Liver (tissue), 9 donors: ENCODE results near the gene MSLN. TPM values are rescaled to one million over a fixed set of nuclear protein-coding genes. Genes with fewer than 3 reads are reported as not detected.

Experiments used
- DNase-seq: peaks from one replicate; pipeline ENCODE4 v3.0.0-alpha.2; 2017; ENCODE audit warnings: low spot score
- H3K27ac ChIP-seq, 2 donors: one replicate each; pipeline ENCODE4 v1.7.0; 2013; ENCODE audit warnings: inconsistent platforms in 2 of 2, low read length in 2 of 2, control low read depth in 1 of 2, low read depth in 1 of 2, mild to moderate bottlenecking in 1 of 2
- H3K27me3 ChIP-seq, 4 donors: one replicate each; pipeline versions ENCODE4 v1.6.1 to v1.7.0; 2013; ENCODE audit warnings: low read length in 3 of 4, inconsistent platforms in 1 of 4, mild to moderate bottlenecking in 1 of 4, moderate library complexity in 1 of 4; ENCODE audit not compliant: control insufficient read depth in 4 of 4, insufficient read depth in 4 of 4
- H3K36me3 ChIP-seq, 4 donors: one replicate each; pipeline versions ENCODE4 v1.6.1 to v1.7.0; 2013; ENCODE audit warnings: low read length in 3 of 4, mild to moderate bottlenecking in 3 of 4, low read depth in 1 of 4, moderate library complexity in 1 of 4; ENCODE audit not compliant: control insufficient read depth in 4 of 4, insufficient read depth in 3 of 4
- H3K4me1 ChIP-seq, 4 donors: one replicate each; pipeline versions ENCODE4 v1.6.1 to v1.7.0; 2013; ENCODE audit warnings: low read length in 3 of 4, mild to moderate bottlenecking in 3 of 4, moderate library complexity in 1 of 4; ENCODE audit not compliant: control insufficient read depth in 4 of 4, insufficient read depth in 4 of 4
- H3K4me3 ChIP-seq, 3 donors: one replicate each; pipeline versions ENCODE4 v1.6.1 to v1.7.0; 2013; ENCODE audit warnings: low read length in 3 of 3, control low read depth in 1 of 3, low read depth in 1 of 3, mild to moderate bottlenecking in 1 of 3
- H3K9ac ChIP-seq, 2 donors: one replicate each; pipeline ENCODE4 v1.7.0; 2013; ENCODE audit warnings: low read length in 2 of 2, mild to moderate bottlenecking in 2 of 2, moderate library complexity in 2 of 2, control low read depth in 1 of 2, low read depth in 1 of 2
- H3K9me3 ChIP-seq, 4 donors: one replicate each; pipeline versions ENCODE4 v1.6.1 to v1.7.0; 2013; ENCODE audit warnings: low read length in 3 of 4; ENCODE audit not compliant: control insufficient read depth in 4 of 4
- EGR1 ChIP-seq, 2 donors: IDR thresholded peaks; 2 replicates each; pipeline ENCODE4 v1.6.1; 2016 to 2018; ENCODE audit warnings: antibody characterized with exemption in 2 of 2, low read depth in 2 of 2
- FOXA1 ChIP-seq: IDR thresholded peaks from 2 replicates; pipeline ENCODE4 v1.6.1; 2016; ENCODE audit warnings: antibody characterized with exemption
- FOXA2 ChIP-seq: IDR thresholded peaks from 2 replicates; pipeline ENCODE4 v1.6.1; 2016; ENCODE audit warnings: antibody characterized with exemption
- GABPA ChIP-seq, 2 donors: IDR thresholded peaks in 1 of 2; conservative IDR thresholded peaks in 1 of 2; 2 replicates each; pipeline ENCODE4 v1.6.1; 2016; ENCODE audit warnings: antibody characterized with exemption in 2 of 2, mild to moderate bottlenecking in 1 of 2, moderate library complexity in 1 of 2
- HNF4A ChIP-seq, 2 donors: conservative IDR thresholded peaks; 2 replicates each; pipeline ENCODE4 v1.6.1; 2016; ENCODE audit warnings: antibody characterized with exemption in 2 of 2, mild to moderate bottlenecking in 2 of 2
- HNF4G ChIP-seq: IDR thresholded peaks from 2 replicates; pipeline ENCODE4 v1.6.1; 2016; ENCODE audit warnings: antibody characterized with exemption
- JUND ChIP-seq, 2 donors: IDR thresholded peaks; 2 replicates each; pipeline ENCODE4 v1.6.1; 2016; ENCODE audit warnings: antibody characterized with exemption in 2 of 2
- NR2F2 ChIP-seq: IDR thresholded peaks from 2 replicates; pipeline ENCODE4 v1.6.1; 2016; ENCODE audit warnings: antibody characterized with exemption
- RAD21 ChIP-seq, 2 donors: IDR thresholded peaks; 2 replicates each; pipeline ENCODE4 v1.6.1; 2016; ENCODE audit warnings: antibody characterized with exemption in 2 of 2, mild to moderate bottlenecking in 2 of 2
- RXRA ChIP-seq, 2 donors: IDR thresholded peaks; 2 replicates each; pipeline ENCODE4 v1.6.1; 2017 to 2018; ENCODE audit warnings: antibody characterized with exemption in 2 of 2, mild to moderate bottlenecking in 1 of 2
- SP1 ChIP-seq: IDR thresholded peaks from 2 replicates; pipeline ENCODE4 v1.6.1; 2018; ENCODE audit warnings: antibody characterized with exemption, mild to moderate bottlenecking
- TAF1 ChIP-seq: conservative IDR thresholded peaks from 2 replicates; pipeline ENCODE4 v1.6.1; 2016; ENCODE audit warnings: antibody characterized with exemption, mild to moderate bottlenecking
- YY1 ChIP-seq: IDR thresholded peaks from 2 replicates; pipeline ENCODE4 v1.6.1; 2016; ENCODE audit warnings: antibody characterized with exemption, mild to moderate bottlenecking
- ZBTB33 ChIP-seq: IDR thresholded peaks from 2 replicates; pipeline ENCODE4 v1.6.1; 2016; ENCODE audit warnings: antibody characterized with exemption
- WGBS: extraction: QIAGEN DNeasy Blood & Tissue Kit; methylation state at CpG from one replicate; pipeline ENCODE4 v1.1.7; 2013; 5-methylcytosine and 5-hydroxymethylcytosine counted together
- polyA plus RNA-seq, 2 donors: library from polyadenylated mRNA; stranded (reverse) in 1 of 2; unstranded in 1 of 2; fragments of 200-250 nt in 1 of 2; fragments of >200 nt in 1 of 2; fragmentation: Nextera tagmentation in 1 of 2; extraction: Ambion mirVana in 1 of 2; gene quantifications; one replicate each; pipeline versions ENCODE4 v1.2.1 to v1.2.3, GENCODE V29; 2013 to 2015
- total RNA-seq, 2 donors: library from RNA; depleted of rRNA; stranded (reverse); fragments of >200 nt; gene quantifications; one replicate each; pipeline ENCODE4 v1.2.3, GENCODE V29; 2014
- TF ChIP-seq, protein P1 (sequence below): IDR thresholded peaks from 2 replicates; pipeline ENCODE4 v1.6.1; 2016; ENCODE audit warnings: antibody characterized with exemption
- TF ChIP-seq, protein P2 (sequence below): IDR thresholded peaks from 2 replicates; pipeline ENCODE4 v1.6.1; 2016; ENCODE audit warnings: antibody characterized with exemption, mild to moderate bottlenecking
- TF ChIP-seq, protein P3 (sequence below): IDR thresholded peaks from 2 replicates; pipeline ENCODE4 v1.6.1; 2016; ENCODE audit warnings: antibody characterized with exemption
- TF ChIP-seq, protein P4 (sequence below): fragments of 150-350 bp; IDR thresholded peaks from 2 replicates; pipeline ENCODE4 v1.5.1; 2017; ENCODE audit warnings: improper control_type of control experiment, low read depth, low read length; ENCODE audit not compliant: missing input control
- donor health status: healthy.
- donor health status: healthy.
- donor health status: healthy.
- donor health status: healthy.
- donor health status: healthy.

The MSLN gene
- total and polyA plus RNA-seq, 4 donors, result 0.03 to 0.65 (median 0.08) TPM; not detected in 1

- Histone ChIP-seq H3K9me3 (no peaks in the 10 kb centered on the region), H3K36me3 (peaks cover 0 to 3% (median 0%) of the 10 kb centered on the region in 4 donors), H3K4me3 (no peak overlapping the region), H3K27ac (no peak overlapping the region), H3K9ac (no peak overlapping the region), H3K4me1 (peaks cover 6 to 21% (median 18%) of the 10 kb centered on the region in 4 donors), H3K27me3 (no peaks in the 10 kb centered on the region)
- no peak for DNase-seq
- WGBS, result 96% methylated on average over 17 of the region's 17 CpGs
- TF ChIP-seq HNF4A (conservative IDR thresholded peaks at IDR 0.05) (no peak), FOXA2 (no peak), HNF4G (no peak), TAF1 (no peak), SP1 (no peak), GABPA (IDR thresholded peaks at IDR 0.05 in 1 of 2, conservative IDR thresholded peaks at IDR 0.05 in 1 of 2) (no peak), RAD21 (IDR thresholded peaks at IDR 0.05) (no peak), RXRA (IDR thresholded peaks at IDR 0.05) (no peak), ZBTB33 (no peak), EGR1 (IDR thresholded peaks at IDR 0.05; ENCODE audit: low read depth in 2 of 2) (no peak), YY1 (no peak), NR2F2 (no peak), FOXA1 (no peak), JUND (IDR thresholded peaks at IDR 0.05) (no peak)
- TF ChIP-seq, protein P1, sequence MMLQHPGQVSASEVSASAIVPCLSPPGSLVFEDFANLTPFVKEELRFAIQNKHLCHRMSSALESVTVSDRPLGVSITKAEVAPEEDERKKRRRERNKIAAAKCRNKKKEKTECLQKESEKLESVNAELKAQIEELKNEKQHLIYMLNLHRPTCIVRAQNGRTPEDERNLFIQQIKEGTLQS, result no peak
- TF ChIP-seq, protein P2, sequence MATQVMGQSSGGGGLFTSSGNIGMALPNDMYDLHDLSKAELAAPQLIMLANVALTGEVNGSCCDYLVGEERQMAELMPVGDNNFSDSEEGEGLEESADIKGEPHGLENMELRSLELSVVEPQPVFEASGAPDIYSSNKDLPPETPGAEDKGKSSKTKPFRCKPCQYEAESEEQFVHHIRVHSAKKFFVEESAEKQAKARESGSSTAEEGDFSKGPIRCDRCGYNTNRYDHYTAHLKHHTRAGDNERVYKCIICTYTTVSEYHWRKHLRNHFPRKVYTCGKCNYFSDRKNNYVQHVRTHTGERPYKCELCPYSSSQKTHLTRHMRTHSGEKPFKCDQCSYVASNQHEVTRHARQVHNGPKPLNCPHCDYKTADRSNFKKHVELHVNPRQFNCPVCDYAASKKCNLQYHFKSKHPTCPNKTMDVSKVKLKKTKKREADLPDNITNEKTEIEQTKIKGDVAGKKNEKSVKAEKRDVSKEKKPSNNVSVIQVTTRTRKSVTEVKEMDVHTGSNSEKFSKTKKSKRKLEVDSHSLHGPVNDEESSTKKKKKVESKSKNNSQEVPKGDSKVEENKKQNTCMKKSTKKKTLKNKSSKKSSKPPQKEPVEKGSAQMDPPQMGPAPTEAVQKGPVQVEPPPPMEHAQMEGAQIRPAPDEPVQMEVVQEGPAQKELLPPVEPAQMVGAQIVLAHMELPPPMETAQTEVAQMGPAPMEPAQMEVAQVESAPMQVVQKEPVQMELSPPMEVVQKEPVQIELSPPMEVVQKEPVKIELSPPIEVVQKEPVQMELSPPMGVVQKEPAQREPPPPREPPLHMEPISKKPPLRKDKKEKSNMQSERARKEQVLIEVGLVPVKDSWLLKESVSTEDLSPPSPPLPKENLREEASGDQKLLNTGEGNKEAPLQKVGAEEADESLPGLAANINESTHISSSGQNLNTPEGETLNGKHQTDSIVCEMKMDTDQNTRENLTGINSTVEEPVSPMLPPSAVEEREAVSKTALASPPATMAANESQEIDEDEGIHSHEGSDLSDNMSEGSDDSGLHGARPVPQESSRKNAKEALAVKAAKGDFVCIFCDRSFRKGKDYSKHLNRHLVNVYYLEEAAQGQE, result no peak
- TF ChIP-seq, protein P3, sequence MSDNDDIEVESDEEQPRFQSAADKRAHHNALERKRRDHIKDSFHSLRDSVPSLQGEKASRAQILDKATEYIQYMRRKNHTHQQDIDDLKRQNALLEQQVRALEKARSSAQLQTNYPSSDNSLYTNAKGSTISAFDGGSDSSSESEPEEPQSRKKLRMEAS, result no peak
- TF ChIP-seq, protein P4, sequence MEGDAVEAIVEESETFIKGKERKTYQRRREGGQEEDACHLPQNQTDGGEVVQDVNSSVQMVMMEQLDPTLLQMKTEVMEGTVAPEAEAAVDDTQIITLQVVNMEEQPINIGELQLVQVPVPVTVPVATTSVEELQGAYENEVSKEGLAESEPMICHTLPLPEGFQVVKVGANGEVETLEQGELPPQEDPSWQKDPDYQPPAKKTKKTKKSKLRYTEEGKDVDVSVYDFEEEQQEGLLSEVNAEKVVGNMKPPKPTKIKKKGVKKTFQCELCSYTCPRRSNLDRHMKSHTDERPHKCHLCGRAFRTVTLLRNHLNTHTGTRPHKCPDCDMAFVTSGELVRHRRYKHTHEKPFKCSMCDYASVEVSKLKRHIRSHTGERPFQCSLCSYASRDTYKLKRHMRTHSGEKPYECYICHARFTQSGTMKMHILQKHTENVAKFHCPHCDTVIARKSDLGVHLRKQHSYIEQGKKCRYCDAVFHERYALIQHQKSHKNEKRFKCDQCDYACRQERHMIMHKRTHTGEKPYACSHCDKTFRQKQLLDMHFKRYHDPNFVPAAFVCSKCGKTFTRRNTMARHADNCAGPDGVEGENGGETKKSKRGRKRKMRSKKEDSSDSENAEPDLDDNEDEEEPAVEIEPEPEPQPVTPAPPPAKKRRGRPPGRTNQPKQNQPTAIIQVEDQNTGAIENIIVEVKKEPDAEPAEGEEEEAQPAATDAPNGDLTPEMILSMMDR, result no peak
Measured at GRCh38 chr16:790086-790485, 29.6 kb downstream of the MSLN start.
